Measurements from ENCODE around the gene KCNK6. TPM values are rescaled to one million over a fixed set of nuclear protein-coding genes. Genes with fewer than 3 reads are reported as not detected.

KCNK6 gene
- total and polyA plus RNA-seq, 8 donors = under 0.01 to 32.2 (median 7.4) TPM

DNA sequence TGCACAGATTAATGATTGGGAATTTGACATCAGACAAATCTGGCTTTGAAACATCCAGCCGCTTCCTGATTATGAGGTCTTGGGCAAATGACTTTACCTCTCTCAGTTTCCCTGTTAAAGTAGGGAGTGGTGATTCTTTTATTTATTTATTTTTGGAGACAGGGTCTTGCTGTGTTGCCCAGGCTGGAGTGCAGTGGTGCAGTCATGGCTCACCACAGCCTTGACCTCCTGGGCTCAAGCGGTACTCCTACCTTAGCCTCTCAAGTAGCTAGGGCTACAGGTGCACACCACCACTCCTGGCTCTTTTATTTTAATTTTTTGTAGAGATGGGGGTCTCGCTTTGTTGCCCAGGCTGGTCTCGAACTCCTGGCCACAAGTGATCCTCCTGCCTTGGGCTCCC is 57.4 kb downstream of the KCNK6 start:
- H3K36me3 ChIP-seq = peaks cover 42 to 60% (median 53%) of the 10 kb centered on the region in 4 donors
- intact Hi-C loops (cut with DNase I; ENCODE audit: low total_unique reads) = no loop called here
- no peak for DNase-seq
- TF ChIP-seq POLR2A (IDR thresholded peaks at IDR 0.05) (no peak), EP300 (IDR thresholded peaks at IDR 0.05) (no peak), POLR2AphosphoS5 (IDR thresholded peaks at IDR 0.05) (no peak)
- TF ChIP-seq, protein P1, sequence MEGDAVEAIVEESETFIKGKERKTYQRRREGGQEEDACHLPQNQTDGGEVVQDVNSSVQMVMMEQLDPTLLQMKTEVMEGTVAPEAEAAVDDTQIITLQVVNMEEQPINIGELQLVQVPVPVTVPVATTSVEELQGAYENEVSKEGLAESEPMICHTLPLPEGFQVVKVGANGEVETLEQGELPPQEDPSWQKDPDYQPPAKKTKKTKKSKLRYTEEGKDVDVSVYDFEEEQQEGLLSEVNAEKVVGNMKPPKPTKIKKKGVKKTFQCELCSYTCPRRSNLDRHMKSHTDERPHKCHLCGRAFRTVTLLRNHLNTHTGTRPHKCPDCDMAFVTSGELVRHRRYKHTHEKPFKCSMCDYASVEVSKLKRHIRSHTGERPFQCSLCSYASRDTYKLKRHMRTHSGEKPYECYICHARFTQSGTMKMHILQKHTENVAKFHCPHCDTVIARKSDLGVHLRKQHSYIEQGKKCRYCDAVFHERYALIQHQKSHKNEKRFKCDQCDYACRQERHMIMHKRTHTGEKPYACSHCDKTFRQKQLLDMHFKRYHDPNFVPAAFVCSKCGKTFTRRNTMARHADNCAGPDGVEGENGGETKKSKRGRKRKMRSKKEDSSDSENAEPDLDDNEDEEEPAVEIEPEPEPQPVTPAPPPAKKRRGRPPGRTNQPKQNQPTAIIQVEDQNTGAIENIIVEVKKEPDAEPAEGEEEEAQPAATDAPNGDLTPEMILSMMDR (IDR thresholded peaks at IDR 0.05) = no peak
- H3K9me3 ChIP-seq = no peaks in the 10 kb centered on the region
- H3K27me3 ChIP-seq = peaks cover 0 to 4% (median 0%) of the 10 kb centered on the region in 3 donors
- 97 to 98% (median 98%) methylated on average over 4 of the region's 4 CpGs for WGBS, 5 donors
- no peak overlapping the region for H3K27ac ChIP-seq
- peaks cover 16 to 28% (median 22%) of the 10 kb centered on the region in 4 donors for H3K4me1 ChIP-seq
- H3K4me3 ChIP-seq = no peak overlapping the region

DNA sequence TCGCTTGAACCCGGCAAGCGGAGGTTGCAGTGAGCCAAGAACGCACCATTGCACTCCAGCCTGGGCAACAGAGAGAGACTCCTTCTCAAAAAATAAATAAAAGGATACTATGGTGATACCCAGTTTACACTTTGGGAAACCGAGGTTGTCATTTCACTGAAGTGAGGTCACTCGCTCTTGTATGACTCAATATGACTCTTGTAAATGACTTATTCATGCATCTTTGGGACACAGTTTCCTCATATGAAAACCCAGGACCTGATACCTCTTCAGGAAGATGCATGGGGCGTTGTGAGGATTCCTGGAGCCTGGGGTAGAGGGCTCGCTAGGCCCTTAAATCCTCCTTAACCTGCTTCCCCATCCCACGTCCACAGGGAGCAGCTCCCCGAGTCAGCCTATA is 59.2 kb downstream of the KCNK6 start:
- Histone ChIP-seq H3K4me1 (peaks cover 16 to 26% (median 21%) of the 10 kb centered on the region in 4 donors), H3K27me3 (peaks cover 0 to 15% (median 0%) of the 10 kb centered on the region in 3 donors), H3K9me3 (no peaks in the 10 kb centered on the region), H3K36me3 (peaks cover 60 to 78% (median 71%) of the 10 kb centered on the region in 4 donors), H3K4me3 (no peak overlapping the region), H3K27ac (no peak overlapping the region)
- TF ChIP-seq POLR2A (IDR thresholded peaks at IDR 0.05) (no peak), POLR2AphosphoS5 (IDR thresholded peaks at IDR 0.05) (no peak), EP300 (IDR thresholded peaks at IDR 0.05) (no peak)
- TF ChIP-seq, protein P1 (IDR thresholded peaks at IDR 0.05) = no peak
- intact Hi-C loops (cut with DNase I; ENCODE audit: low total_unique reads) = no loop called here
- no peak for DNase-seq
- 87 to 98% (median 96%) methylated on average over 10 of the region's 10 CpGs for WGBS, 5 donors

DNA sequence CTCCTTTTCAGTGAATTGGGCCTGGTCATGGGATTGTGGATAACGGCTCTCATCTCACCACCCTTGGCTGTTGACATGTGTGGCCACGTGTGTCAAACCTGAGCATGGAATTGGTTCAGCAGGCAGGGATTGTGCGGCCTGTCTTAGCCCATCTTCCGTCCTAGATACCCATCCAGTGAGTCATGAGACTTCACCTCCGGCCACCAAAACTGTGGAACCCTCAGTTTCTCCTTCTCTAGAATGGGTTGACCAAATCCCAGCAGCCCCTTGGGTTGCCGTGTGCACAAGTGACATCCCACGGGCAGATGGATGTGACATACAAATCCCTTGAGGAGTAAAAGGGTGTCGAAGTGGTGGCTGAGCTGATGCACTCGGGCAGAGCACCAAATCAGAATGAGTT is 61.5 kb downstream of the KCNK6 start:
- Histone ChIP-seq H3K4me3 (no peak overlapping the region), H3K27ac (no peak overlapping the region), H3K36me3 (peaks cover 58 to 95% (median 88%) of the 10 kb centered on the region in 4 donors), H3K27me3 (peaks cover 5 to 38% (median 8%) of the 10 kb centered on the region in 3 donors), H3K9me3 (no peaks in the 10 kb centered on the region), H3K4me1 (peaks cover 9 to 25% (median 17%) of the 10 kb centered on the region in 4 donors)
- TF ChIP-seq EP300 (IDR thresholded peaks at IDR 0.05) = no peak
- WGBS, 5 donors = 86 to 96% (median 93%) methylated on average over 8 to 9 of the region's 9 CpGs
- intact Hi-C loops (cut with DNase I; ENCODE audit: low total_unique reads) = loop anchor here (10.0 kb wide), 1 partner anchor 234 kb away; the partner anchor contains the start of genes EIF3K and MAP4K1
- no peak for DNase-seq

Small RNA genes lying within 50 kb of the gene (small RNA-seq; reads per million reads assigned to genes)
- gene RF00019 = 0 reads per million in 4 donors

Other genes starting within 250 kb of the KCNK6 start
- not detected for gene DPF1, start 95.6 kb upstream of the KCNK6 start, total RNA-seq
- under 1 TPM in 2 of 3 donors, not detected in 1; 0.12 to 0.43 TPM for gene DPF1, start 95.6 kb upstream of the KCNK6 start, polyA plus RNA-seq
- gene PPP1R14A, start 63.5 kb upstream of the KCNK6 start, total RNA-seq = 100 to 1,000 TPM in 1 of 5 donors, 10 to 100 TPM in 3, 1 to 10 TPM in 1; 8.8 to 197 (median 31.6) TPM
- 100 to 1,000 TPM in 1 of 3 donors, 10 to 100 TPM in 2; 53.2 to 138 (median 54.9) TPM for gene PPP1R14A, start 63.5 kb upstream of the KCNK6 start, polyA plus RNA-seq
- 1,000 to 10,000 TPM in 1 of 5 donors, 100 to 1,000 TPM in 2, 10 to 100 TPM in 2; 29.8 to 1,508 (median 255) TPM for gene SPINT2, start 55.3 kb upstream of the KCNK6 start, total RNA-seq
- 100 to 1,000 TPM in 2 of 3 donors, 10 to 100 TPM in 1; 54.5 to 255 (median 184) TPM for gene SPINT2, start 55.3 kb upstream of the KCNK6 start, polyA plus RNA-seq
- 100 to 1,000 TPM in 3 of 5 donors, 10 to 100 TPM in 2; 33.5 to 287 (median 171) TPM for gene C19orf33, start 15.6 kb upstream of the KCNK6 start, total RNA-seq
- gene C19orf33, start 15.6 kb upstream of the KCNK6 start, polyA plus RNA-seq = 1,000 to 10,000 TPM in 2 of 3 donors, 100 to 1,000 TPM in 1; 388 to 1,069 (median 1,022) TPM
- gene YIF1B, start 3.9 kb upstream of the KCNK6 start, total RNA-seq = 10 to 100 TPM in 2 of 5 donors, 1 to 10 TPM in 3; 4.7 to 30.4 (median 7.2) TPM
- 10 to 100 TPM; 18.8 to 28.0 (median 24.2) TPM for gene YIF1B, start 3.9 kb upstream of the KCNK6 start, polyA plus RNA-seq
- gene CATSPERG, start 16.0 kb downstream of the KCNK6 start, total RNA-seq = 1 to 10 TPM in 3 of 5 donors, under 1 TPM in 1, not detected in 1; 0.45 to 9.7 (median 5.0) TPM
- 1 to 10 TPM; 1.1 to 2.4 (median 2.0) TPM for gene CATSPERG, start 16.0 kb downstream of the KCNK6 start, polyA plus RNA-seq
- gene PSMD8, start 54.7 kb downstream of the KCNK6 start, total RNA-seq = 100 to 1,000 TPM in 2 of 5 donors, 10 to 100 TPM in 3; 10.7 to 282 (median 92.4) TPM
- gene PSMD8, start 54.7 kb downstream of the KCNK6 start, polyA plus RNA-seq = 100 to 1,000 TPM in 2 of 3 donors, 10 to 100 TPM in 1; 99.3 to 150 (median 116) TPM
- gene GGN, start 68.2 kb downstream of the KCNK6 start, total RNA-seq = not detected
- gene GGN, start 68.2 kb downstream of the KCNK6 start, polyA plus RNA-seq = under 1 TPM in 2 of 3 donors, not detected in 1; 0.19 to 0.30 TPM
- 1 to 10 TPM in 2 of 5 donors, not detected in 3; 1.7 to 3.6 TPM for gene SPRED3, start 68.9 kb downstream of the KCNK6 start, total RNA-seq
- under 1 TPM in 2 of 3 donors, not detected in 1; 0.12 to 0.33 TPM for gene SPRED3, start 68.9 kb downstream of the KCNK6 start, polyA plus RNA-seq
- gene FAM98C, start 83.2 kb downstream of the KCNK6 start, total RNA-seq = 100 to 1,000 TPM in 1 of 5 donors, 10 to 100 TPM in 3, 1 to 10 TPM in 1; 4.0 to 222 (median 18.7) TPM
- 10 to 100 TPM; 18.3 to 40.7 (median 35.1) TPM for gene FAM98C, start 83.2 kb downstream of the KCNK6 start, polyA plus RNA-seq
- 1 to 10 TPM in 2 of 5 donors, under 1 TPM in 1, not detected in 2; 0.55 to 8.4 (median 4.0) TPM for gene RASGRP4, start 106.4 kb downstream of the KCNK6 start, total RNA-seq
- gene RASGRP4, start 106.4 kb downstream of the KCNK6 start, polyA plus RNA-seq = 1 to 10 TPM in 2 of 3 donors, under 1 TPM in 1; 0.40 to 1.8 (median 1.5) TPM
- gene RYR1, start 113.8 kb downstream of the KCNK6 start, total RNA-seq = 10 to 100 TPM in 1 of 5 donors, 1 to 10 TPM in 2, under 1 TPM in 2; under 0.01 to 10.7 (median 1.7) TPM
- 1 to 10 TPM in 1 of 3 donors, under 1 TPM in 2; 0.46 to 3.6 (median 0.68) TPM for gene RYR1, start 113.8 kb downstream of the KCNK6 start, polyA plus RNA-seq

Data from stomach (tissue), 9 donors.